Tibial artery (tissue), 4 donors: Measurements from ENCODE around the gene PACSIN1.
A peak's percentile ranks its signal among the peaks of the same experiment; 100 is the strongest.

Experiments
- DNase-seq, 2 donors: peaks; one replicate each; pipeline ENCODE4 v3.0.0-alpha.2; 2019
- H3K27ac ChIP-seq, 2 donors: fragments of 200-600 bp; sonication (generic) in 1 of 2; 1 replicate in 1 of 2; 2 replicates in 1 of 2; pipeline ENCODE4 v1.5.1; 2018 to 2019; ENCODE audit warnings: mild to moderate bottlenecking in 1 of 2
- H3K27me3 ChIP-seq, 2 donors: fragments of 200-600 bp; sonication (generic) in 1 of 2; one replicate each; pipeline versions ENCODE4 v1.5.1 to v1.6.0; 2016 to 2019
- H3K36me3 ChIP-seq, 3 donors: fragments of 200-600 bp; sonication (generic) in 2 of 3; one replicate each; pipeline ENCODE4 v1.5.1; 2016 to 2019; ENCODE audit warnings: mild to moderate bottlenecking in 2 of 3
- H3K4me1 ChIP-seq, 4 donors: fragments of 200-600 bp; sonication (generic) in 2 of 4; 1 replicate in 3 of 4; 2 replicates in 1 of 4; pipeline ENCODE4 v1.5.1; 2016 to 2019
- H3K4me3 ChIP-seq, 2 donors: fragments of 200-600 bp; sonication (generic) in 1 of 2; 1 replicate in 1 of 2; 2 replicates in 1 of 2; pipeline ENCODE4 v1.5.1; 2018 to 2019; ENCODE audit warnings: mild to moderate bottlenecking in 2 of 2
- H3K9me3 ChIP-seq, 3 donors: fragments of 200-600 bp; sonication (generic) in 1 of 3; one replicate each; pipeline ENCODE4 v1.5.1; 2016 to 2019
- intact Hi-C: fragments of 100-400 bp; cut with DNase I; formaldehyde crosslinking; loops from one replicate; pipeline ENCODE4 v1.15.0; 2023; ENCODE audit warnings: low total_unique reads
- TF ChIP-seq, protein P1 (sequence below), 2 experiments: fragments of 200-600 bp in 1 of 2; fragments of 450-650 bp in 1 of 2; IDR thresholded peaks; one replicate each; pipeline ENCODE4 v1.5.1; 2017 to 2019; ENCODE audit warnings: antibody characterized with exemption in 2 of 2, mild to moderate bottlenecking in 1 of 2, moderate library complexity in 1 of 2

The PACSIN1 gene

DNA sequence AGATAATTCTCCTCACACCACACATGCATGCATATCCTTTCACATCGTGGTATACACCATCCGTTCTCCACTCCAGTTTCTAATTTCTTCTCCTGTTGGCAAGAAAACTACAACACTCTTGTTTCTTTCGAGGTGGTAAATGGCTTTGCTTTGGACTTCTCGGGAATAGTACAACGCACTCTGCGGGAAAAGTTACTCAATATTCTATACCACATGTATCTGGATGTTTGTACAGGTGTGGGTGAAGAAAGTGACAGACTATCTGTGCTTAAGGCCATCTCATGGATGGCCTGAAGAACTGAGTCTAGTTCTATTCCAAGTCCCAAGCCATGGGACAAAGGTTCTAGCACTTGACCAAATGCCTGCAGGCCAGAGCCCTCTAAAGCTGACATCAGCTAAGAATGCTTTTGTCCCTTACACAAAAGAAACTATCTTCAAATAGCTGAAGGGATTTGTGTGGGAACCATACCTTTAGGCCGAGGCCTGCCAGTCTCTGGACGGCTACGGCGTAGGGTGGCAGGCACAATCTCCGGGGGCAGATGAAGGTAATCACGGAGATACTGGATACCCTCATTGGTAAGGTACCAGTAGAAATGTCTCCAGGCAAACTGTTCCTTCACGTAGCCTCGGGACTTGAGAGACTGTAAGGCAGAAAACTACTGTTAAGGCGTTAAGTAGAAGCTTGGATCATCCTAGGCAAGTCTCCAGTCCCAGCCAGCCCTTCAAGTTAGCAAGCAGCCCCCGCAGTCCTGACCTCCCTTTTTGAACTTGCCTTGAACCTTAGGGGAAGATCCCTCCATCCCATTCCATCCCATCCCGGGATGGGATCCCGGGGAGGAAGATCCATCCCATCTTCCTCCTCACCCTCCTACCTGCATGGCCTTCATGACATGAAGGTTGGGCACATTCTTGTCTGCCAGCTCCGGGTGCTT, 41.4 kb upstream of the PACSIN1 start:
- TF ChIP-seq, protein P1, sequence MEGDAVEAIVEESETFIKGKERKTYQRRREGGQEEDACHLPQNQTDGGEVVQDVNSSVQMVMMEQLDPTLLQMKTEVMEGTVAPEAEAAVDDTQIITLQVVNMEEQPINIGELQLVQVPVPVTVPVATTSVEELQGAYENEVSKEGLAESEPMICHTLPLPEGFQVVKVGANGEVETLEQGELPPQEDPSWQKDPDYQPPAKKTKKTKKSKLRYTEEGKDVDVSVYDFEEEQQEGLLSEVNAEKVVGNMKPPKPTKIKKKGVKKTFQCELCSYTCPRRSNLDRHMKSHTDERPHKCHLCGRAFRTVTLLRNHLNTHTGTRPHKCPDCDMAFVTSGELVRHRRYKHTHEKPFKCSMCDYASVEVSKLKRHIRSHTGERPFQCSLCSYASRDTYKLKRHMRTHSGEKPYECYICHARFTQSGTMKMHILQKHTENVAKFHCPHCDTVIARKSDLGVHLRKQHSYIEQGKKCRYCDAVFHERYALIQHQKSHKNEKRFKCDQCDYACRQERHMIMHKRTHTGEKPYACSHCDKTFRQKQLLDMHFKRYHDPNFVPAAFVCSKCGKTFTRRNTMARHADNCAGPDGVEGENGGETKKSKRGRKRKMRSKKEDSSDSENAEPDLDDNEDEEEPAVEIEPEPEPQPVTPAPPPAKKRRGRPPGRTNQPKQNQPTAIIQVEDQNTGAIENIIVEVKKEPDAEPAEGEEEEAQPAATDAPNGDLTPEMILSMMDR (IDR thresholded peaks at IDR 0.05), result no peak
- H3K9me3 ChIP-seq, result no peaks in the 10 kb centered on the region
- peak overlapping the region; percentile 82 to 85 for H3K4me3 ChIP-seq
- H3K4me1 ChIP-seq, result peaks cover 0 to 18% (median 14%) of the 10 kb centered on the region in 4 donors
- no peak for DNase-seq
- intact Hi-C loops, result no loop called here
- peak overlapping the region; percentile 88 to 94 for H3K27ac ChIP-seq
- H3K27me3 ChIP-seq, result no peaks in the 10 kb centered on the region
- H3K36me3 ChIP-seq, result peaks cover 47 to 54% (median 53%) of the 10 kb centered on the region in 3 donors

DNA sequence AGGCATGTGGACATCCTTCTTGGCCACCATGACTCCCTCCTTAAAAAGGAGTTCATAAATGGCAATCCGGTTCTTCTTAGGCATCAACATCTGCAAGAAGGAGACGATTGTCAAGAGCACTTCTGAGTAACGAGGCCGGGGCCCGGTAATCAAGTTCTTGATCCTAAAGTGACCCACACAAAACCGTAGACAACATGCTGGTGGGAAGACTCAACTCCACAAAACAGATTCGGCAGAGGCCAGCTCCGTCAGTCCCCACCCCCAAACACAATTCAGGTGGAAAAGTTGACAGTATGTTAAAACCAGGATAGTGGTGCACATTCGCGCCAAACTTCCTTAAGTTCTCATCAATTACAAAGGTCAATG, 40.8 kb upstream of the PACSIN1 start:
- DNase-seq, result no peak
- Histone ChIP-seq H3K36me3 (peaks cover 41 to 48% (median 47%) of the 10 kb centered on the region in 3 donors), H3K4me3 (peak overlapping the region; percentile 82 to 85), H3K27ac (peak overlapping the region; percentile 88 to 94), H3K4me1 (peaks cover 0 to 18% (median 14%) of the 10 kb centered on the region in 4 donors), H3K9me3 (no peaks in the 10 kb centered on the region), H3K27me3 (no peaks in the 10 kb centered on the region)
- TF ChIP-seq, protein P1 (IDR thresholded peaks at IDR 0.05), result no peak
- intact Hi-C loops, result no loop called here

DNA sequence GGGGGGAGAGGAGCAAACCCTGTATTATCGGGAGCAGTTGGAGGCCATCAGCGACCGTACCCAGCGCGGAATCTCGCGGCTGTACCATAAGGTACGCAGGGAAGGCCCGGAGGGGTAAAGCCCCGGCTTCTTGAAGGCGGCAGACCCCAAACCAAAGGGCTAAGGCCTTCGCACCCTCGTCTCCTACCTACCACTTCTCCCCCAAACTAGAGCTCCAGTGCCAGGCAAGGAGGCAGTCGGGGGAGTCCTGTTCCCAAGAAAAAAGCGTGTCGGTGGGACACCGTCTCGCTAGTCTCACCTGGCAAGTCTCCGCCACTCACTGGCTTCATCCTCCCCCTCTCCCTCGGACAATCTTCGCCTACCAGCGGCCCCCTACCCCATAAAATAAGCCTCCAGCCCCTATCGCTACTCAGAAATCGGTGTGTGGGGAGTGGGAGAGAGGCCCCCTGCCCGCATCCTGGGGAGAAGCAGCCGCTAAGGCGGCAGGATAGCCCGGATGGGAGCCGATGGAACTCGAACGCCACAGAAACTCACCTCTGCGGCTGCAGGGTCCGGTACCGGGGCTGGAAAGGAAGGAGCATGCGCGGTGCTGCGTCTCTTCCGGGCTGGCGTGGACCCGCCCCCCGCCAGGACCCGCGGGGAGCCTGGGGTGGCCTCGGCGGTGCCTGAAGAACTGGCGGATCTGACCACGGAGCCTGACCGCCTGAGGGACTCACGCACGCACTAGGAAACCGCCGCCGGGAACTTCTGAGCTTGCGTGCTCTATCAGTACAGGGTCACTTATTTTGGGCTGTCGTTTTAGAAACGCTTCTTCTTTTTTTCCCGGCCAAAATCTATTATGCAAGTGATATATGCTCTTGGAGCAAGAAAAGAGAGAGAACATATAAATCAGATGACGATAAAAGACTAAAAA, 40.1 kb upstream of the PACSIN1 start, which contains the start of gene RPS10:
Gene RPS10, minus strand, starts transcription at position 572 of the 913 bp plus-strand sequence. CDS start 848 bp downstream, outside the sequence.
- Histone ChIP-seq H3K9me3 (no peaks in the 10 kb centered on the region), H3K27ac (peak within 1 kb of the TSS; percentile 88 to 94), H3K4me3 (peak within 1 kb of the TSS; percentile 82 to 85), H3K4me1 (peaks cover 0 to 18% (median 14%) of the 10 kb centered on the region in 4 donors), H3K27me3 (no peaks in the 10 kb centered on the region), H3K36me3 (peaks cover 34 to 42% (median 40%) of the 10 kb centered on the region in 3 donors)
- intact Hi-C loops, result no loop called here
- TF ChIP-seq, protein P1 (IDR thresholded peaks at IDR 0.05), result peak in 1 of 2 experiments; percentile 12
- DNase-seq, result peak; percentile 90 to 96

DNA sequence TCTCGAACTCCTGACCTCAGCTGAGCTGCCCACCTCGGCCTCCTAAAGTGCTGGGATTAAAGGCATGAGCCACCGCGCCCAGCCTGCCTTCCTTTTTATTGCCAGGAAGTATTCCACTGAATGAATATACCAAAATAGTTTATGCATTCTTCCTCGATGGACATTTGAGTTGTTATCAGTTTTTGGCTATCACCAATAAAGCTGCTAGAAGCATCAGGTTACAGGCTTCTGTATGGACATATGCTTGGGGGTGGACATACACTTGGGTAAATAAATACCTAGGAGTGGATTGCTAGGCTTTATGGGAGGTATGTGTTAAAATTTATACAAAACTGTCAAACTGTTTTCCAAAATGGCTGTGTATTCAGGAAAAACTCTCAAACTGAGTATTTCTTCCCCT, 30.0 kb upstream of the PACSIN1 start:
- Histone ChIP-seq H3K9me3 (no peaks in the 10 kb centered on the region), H3K4me1 (no peaks in the 10 kb centered on the region), H3K36me3 (no peaks in the 10 kb centered on the region), H3K4me3 (no peak overlapping the region), H3K27me3 (peaks cover 0 to 4% of the 10 kb centered on the region in 2 donors), H3K27ac (no peak overlapping the region)
- TF ChIP-seq, protein P1 (IDR thresholded peaks at IDR 0.05), result no peak
- no peak for DNase-seq
- intact Hi-C loops, result loop anchor here (10.0 kb wide), 1 partner anchor 159 kb away; no protein-coding TSS in a partner anchor
